DND-41 (cell line): ENCODE measurements around the gene ZNF273.

Experiments
- EZH2 ChIP-seq: IDR thresholded peaks from 3 replicates; pipeline ENCODE4 v1.6.1; 2012; ENCODE audit warnings: borderline replicate concordance, low read depth, mild to moderate bottlenecking, moderate library complexity, low read length, inconsistent platforms; ENCODE audit not compliant: severe bottlenecking
- TF ChIP-seq, protein P1 (sequence below): IDR thresholded peaks from 2 replicates; pipeline ENCODE4 v1.5.1; 2012; ENCODE audit warnings: borderline replicate concordance, low read length, moderate library complexity, mild to moderate bottlenecking; ENCODE audit not compliant: poor library complexity, severe bottlenecking; ENCODE audit errors: extremely low read depth

DNA sequence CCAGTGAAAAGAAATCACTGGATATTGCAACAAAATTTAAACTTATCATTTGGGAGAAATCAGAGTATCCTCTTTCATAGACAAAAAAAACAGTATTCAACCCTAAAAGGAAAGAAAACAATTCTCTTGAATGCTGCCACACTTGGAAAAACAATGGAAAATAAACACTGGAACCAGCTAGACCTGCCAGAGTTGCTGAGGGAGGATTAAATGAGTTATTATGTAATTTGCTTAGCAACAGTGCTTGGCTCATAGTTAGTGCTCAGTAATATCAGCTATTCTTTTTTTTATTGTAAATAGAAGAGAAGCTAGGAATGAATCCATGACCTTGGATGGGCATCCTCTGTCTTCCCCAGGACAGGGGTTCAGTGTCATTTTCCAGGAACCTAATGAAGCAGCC is 11.0 kb upstream of the ZNF273 start:
- TF ChIP-seq, protein P1, sequence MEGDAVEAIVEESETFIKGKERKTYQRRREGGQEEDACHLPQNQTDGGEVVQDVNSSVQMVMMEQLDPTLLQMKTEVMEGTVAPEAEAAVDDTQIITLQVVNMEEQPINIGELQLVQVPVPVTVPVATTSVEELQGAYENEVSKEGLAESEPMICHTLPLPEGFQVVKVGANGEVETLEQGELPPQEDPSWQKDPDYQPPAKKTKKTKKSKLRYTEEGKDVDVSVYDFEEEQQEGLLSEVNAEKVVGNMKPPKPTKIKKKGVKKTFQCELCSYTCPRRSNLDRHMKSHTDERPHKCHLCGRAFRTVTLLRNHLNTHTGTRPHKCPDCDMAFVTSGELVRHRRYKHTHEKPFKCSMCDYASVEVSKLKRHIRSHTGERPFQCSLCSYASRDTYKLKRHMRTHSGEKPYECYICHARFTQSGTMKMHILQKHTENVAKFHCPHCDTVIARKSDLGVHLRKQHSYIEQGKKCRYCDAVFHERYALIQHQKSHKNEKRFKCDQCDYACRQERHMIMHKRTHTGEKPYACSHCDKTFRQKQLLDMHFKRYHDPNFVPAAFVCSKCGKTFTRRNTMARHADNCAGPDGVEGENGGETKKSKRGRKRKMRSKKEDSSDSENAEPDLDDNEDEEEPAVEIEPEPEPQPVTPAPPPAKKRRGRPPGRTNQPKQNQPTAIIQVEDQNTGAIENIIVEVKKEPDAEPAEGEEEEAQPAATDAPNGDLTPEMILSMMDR: no peak
- no peak for TF ChIP-seq EZH2
